ENCODE results near the gene PHF20.
"Not testable (repeated sequence)": the region's sequence is repeated elsewhere in the genome, so short reads cannot be mapped to it uniquely, and the experiment has no call there.

PHF20 gene

DNA sequence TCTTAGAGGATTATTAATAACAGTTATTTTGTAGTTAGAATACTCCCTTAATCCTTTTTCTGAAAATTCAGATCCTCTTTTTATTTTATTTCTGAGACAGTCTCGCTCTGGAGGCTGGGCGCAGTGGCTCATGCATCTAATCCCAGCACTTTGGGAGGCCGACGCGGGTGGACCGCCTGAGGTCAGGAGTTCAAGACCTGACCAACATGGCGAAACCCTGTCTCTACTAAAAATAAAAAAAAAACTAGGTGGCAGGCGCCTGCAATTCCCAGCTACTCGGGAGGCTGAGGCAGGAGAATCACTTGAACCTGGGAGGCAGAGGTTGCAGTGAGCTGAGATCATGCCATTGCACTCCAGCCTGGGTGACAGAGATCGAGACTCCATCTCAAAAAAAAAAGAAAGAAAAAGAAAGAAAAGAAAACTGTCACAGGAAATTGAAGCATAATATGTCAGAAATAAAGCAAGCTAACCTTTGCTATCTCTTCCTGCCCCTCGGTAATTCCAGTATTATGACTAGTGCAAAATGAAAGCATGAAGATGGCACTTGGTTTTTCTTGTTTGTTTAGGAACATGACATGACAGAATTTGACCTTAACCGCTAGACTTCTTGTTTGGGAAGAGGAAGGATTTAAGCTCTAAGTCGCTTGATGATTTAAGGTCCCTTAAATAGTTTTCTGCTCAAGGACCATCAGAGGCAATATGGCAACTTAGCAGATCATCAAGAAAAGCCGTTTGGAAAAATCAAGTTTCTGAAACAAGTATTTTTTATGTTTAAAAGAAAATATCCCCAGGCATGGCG lies 27.9 kb upstream of the PHF20 start:
- H3F3A ChIP-seq (ENCODE audit: insufficient read depth, low read length): peaks cover 25% of the 10 kb centered on the region
- no peaks in the 10 kb centered on the region for H3K9me3 ChIP-seq (replicated peaks; ENCODE audit: insufficient read depth, low read length)
- TF ChIP-seq, protein P1, sequence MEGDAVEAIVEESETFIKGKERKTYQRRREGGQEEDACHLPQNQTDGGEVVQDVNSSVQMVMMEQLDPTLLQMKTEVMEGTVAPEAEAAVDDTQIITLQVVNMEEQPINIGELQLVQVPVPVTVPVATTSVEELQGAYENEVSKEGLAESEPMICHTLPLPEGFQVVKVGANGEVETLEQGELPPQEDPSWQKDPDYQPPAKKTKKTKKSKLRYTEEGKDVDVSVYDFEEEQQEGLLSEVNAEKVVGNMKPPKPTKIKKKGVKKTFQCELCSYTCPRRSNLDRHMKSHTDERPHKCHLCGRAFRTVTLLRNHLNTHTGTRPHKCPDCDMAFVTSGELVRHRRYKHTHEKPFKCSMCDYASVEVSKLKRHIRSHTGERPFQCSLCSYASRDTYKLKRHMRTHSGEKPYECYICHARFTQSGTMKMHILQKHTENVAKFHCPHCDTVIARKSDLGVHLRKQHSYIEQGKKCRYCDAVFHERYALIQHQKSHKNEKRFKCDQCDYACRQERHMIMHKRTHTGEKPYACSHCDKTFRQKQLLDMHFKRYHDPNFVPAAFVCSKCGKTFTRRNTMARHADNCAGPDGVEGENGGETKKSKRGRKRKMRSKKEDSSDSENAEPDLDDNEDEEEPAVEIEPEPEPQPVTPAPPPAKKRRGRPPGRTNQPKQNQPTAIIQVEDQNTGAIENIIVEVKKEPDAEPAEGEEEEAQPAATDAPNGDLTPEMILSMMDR (IDR thresholded peaks at IDR 0.05; ENCODE audit: low read length): no peak
- TF ChIP-seq EZH2 (optimal IDR thresholded peaks at IDR 0.05; ENCODE audit: low read depth, low read length) (no peak), EZH2phosphoT487 (IDR thresholded peaks at IDR 0.05; ENCODE audit: low read length) (no peak)
- peak; percentile 54 for DNase-seq
- H3K27me3 ChIP-seq (replicated peaks; ENCODE audit: insufficient read depth, low read length): no peaks in the 10 kb centered on the region
- peaks cover 39% of the 10 kb centered on the region for H3K79me2 ChIP-seq (ENCODE audit: low read length)
- no peaks in the 10 kb centered on the region for H3K9me2 ChIP-seq (replicated peaks; ENCODE audit: insufficient read depth, low read length)
- H3K9ac ChIP-seq (ENCODE audit: low read length): peak overlapping the region; percentile 96
- peak overlapping the region; percentile 60 for H2AFZ ChIP-seq (ENCODE audit: low read length)
- peaks cover 22% of the 10 kb centered on the region for H4K20me1 ChIP-seq (ENCODE audit: insufficient read depth, low read length)
- H3K4me1 ChIP-seq (ENCODE audit: low read length): peaks cover 5% of the 10 kb centered on the region; the same call in 1 of the 2 replicates
- H3K4me2 ChIP-seq (ENCODE audit: low read depth, low read length): peak overlapping the region; percentile 78
- peaks cover 12% of the 10 kb centered on the region for H3K36me3 ChIP-seq (replicated peaks; ENCODE audit: insufficient read depth, low read length)
- peak overlapping the region; percentile 79 for H3K4me3 ChIP-seq (ENCODE audit: low read length)
- peak overlapping the region; percentile 92 for H3K27ac ChIP-seq (ENCODE audit: low read length)

DNA sequence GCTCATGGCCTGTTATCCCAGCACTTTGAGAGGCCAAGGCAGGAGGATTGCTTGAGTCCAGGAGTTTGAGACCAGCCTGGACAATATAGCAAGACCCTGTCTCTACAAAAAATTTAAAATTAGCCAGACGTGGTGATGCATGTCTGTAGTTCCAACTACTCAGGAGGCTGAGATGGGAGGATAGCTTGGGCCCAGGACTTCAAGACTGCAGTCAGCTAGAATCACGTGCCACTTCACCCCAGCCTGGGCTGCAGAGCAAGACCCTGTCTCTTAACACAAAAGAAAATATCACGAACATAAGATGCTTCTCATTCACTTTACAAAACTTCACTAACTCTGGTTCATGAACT lies 27.3 kb upstream of the PHF20 start:
- Histone ChIP-seq H2AFZ (ENCODE audit: low read length) (peak overlapping the region; percentile 60), H3K27ac (ENCODE audit: low read length) (peak overlapping the region; percentile 92; the same call in 1 of the 2 replicates)

DNA sequence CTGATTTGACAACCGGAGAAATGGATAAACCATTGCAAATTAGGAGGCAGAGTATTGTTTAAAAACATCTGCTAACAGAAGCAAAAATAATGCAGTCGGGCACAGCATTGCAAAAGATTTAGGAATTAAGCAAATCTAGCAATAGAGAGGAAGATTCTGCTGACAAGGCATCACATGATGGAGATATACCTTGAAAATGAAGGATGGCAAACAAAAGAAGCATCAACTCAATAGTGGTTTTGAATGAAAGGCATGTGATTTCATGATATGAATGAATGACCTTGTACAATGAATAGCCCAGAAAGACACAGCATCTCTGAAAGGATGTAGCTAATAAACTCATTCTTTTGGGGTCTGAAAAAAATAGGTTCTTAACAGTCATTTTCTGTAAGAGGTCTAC lies 21.2 kb upstream of the PHF20 start:
- no peaks in the 10 kb centered on the region for H3K9me2 ChIP-seq (replicated peaks; ENCODE audit: insufficient read depth, low read length)
- H3K79me2 ChIP-seq (ENCODE audit: low read length): no peaks in the 10 kb centered on the region
- no peak overlapping the region for H3K4me3 ChIP-seq (ENCODE audit: low read length)
- H3K4me1 ChIP-seq (ENCODE audit: low read length): no peaks in the 10 kb centered on the region
- H2AFZ ChIP-seq (ENCODE audit: low read length): no peak overlapping the region
- no peaks in the 10 kb centered on the region for H3F3A ChIP-seq (ENCODE audit: insufficient read depth, low read length)
- H3K36me3 ChIP-seq (replicated peaks; ENCODE audit: insufficient read depth, low read length): no peaks in the 10 kb centered on the region
- no peak overlapping the region for H3K4me2 ChIP-seq (ENCODE audit: low read depth, low read length)
- H3K9ac ChIP-seq (ENCODE audit: low read length): no peak overlapping the region
- H3K27me3 ChIP-seq (replicated peaks; ENCODE audit: insufficient read depth, low read length): no peaks in the 10 kb centered on the region
- no peaks in the 10 kb centered on the region for H4K20me1 ChIP-seq (ENCODE audit: insufficient read depth, low read length)
- no peak overlapping the region for H3K27ac ChIP-seq (ENCODE audit: low read length)
- DNase-seq: no peak
- TF ChIP-seq EZH2phosphoT487 (IDR thresholded peaks at IDR 0.05; ENCODE audit: low read length) (no peak), EZH2 (optimal IDR thresholded peaks at IDR 0.05; ENCODE audit: low read depth, low read length) (no peak)
- H3K9me3 ChIP-seq (replicated peaks; ENCODE audit: insufficient read depth, low read length): no peaks in the 10 kb centered on the region

More for the DNA sequence above, 27.3 kb upstream of the PHF20 start:
- peak overlapping the region; percentile 79 for H3K4me3 ChIP-seq (ENCODE audit: low read length)
- peak overlapping the region; percentile 96; the same call in 1 of the 2 replicates for H3K9ac ChIP-seq (ENCODE audit: low read length)
- H3K9me3 ChIP-seq (replicated peaks; ENCODE audit: insufficient read depth, low read length); H3K27me3 ChIP-seq (replicated peaks; ENCODE audit: insufficient read depth, low read length); H3K36me3 ChIP-seq (replicated peaks; ENCODE audit: insufficient read depth, low read length); H3K4me1 ChIP-seq (ENCODE audit: low read length); H3K9me2 ChIP-seq (replicated peaks; ENCODE audit: insufficient read depth, low read length); DNase-seq: not testable (repeated sequence)
- H3K79me2 ChIP-seq (ENCODE audit: low read length): peaks cover 33% of the 10 kb centered on the region
- H4K20me1 ChIP-seq (ENCODE audit: insufficient read depth, low read length): peaks cover 16% of the 10 kb centered on the region
- H3F3A ChIP-seq (ENCODE audit: insufficient read depth, low read length): peaks cover 22% of the 10 kb centered on the region
- peak overlapping the region; percentile 78 for H3K4me2 ChIP-seq (ENCODE audit: low read depth, low read length)

DNA sequence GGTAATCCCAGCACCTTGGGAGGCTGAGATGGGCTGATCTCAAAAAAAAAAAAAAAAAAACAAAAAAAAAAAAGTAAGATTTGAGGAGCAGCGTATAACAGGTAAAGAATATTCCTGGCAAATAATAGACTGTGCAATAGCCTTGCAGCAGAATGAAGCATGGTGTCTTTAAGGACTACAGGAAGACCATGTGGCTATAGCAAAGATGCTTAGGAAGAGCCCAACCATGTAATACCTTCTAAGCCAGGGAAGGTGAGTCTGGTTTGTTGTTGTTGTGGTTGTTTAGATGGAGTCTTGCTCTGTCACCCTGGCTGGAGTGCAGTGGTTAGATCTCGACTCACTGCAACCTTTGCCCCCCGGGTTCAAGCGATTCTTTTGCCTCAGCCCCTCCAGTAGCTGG lies 15.4 kb upstream of the PHF20 start:
- Histone ChIP-seq H3K9me3 (replicated peaks; ENCODE audit: insufficient read depth, low read length) (no peaks in the 10 kb centered on the region), H3K4me1 (ENCODE audit: low read length) (no peaks in the 10 kb centered on the region), H3K9ac (ENCODE audit: low read length) (no peak overlapping the region), H3K79me2 (ENCODE audit: low read length) (no peaks in the 10 kb centered on the region), H3K4me3 (ENCODE audit: low read length) (no peak overlapping the region), H3K36me3 (replicated peaks; ENCODE audit: insufficient read depth, low read length) (no peaks in the 10 kb centered on the region), H3K4me2 (ENCODE audit: low read depth, low read length) (no peak overlapping the region), H3K27me3 (replicated peaks; ENCODE audit: insufficient read depth, low read length) (no peaks in the 10 kb centered on the region), H4K20me1 (ENCODE audit: insufficient read depth, low read length) (no peaks in the 10 kb centered on the region), H2AFZ (ENCODE audit: low read length) (no peak overlapping the region), H3F3A (ENCODE audit: insufficient read depth, low read length) (no peaks in the 10 kb centered on the region), H3K27ac (ENCODE audit: low read length) (no peak overlapping the region), H3K9me2 (replicated peaks; ENCODE audit: insufficient read depth, low read length) (no peaks in the 10 kb centered on the region)
- DNase-seq: no peak
- TF ChIP-seq, protein P1 (IDR thresholded peaks at IDR 0.05; ENCODE audit: low read length): no peak
- no peak for TF ChIP-seq EZH2 (optimal IDR thresholded peaks at IDR 0.05; ENCODE audit: low read depth, low read length)
- TF ChIP-seq EZH2phosphoT487 (IDR thresholded peaks at IDR 0.05; ENCODE audit: low read length): no peak
